ENCODE measurements around the gene TMEM239.

DNA sequence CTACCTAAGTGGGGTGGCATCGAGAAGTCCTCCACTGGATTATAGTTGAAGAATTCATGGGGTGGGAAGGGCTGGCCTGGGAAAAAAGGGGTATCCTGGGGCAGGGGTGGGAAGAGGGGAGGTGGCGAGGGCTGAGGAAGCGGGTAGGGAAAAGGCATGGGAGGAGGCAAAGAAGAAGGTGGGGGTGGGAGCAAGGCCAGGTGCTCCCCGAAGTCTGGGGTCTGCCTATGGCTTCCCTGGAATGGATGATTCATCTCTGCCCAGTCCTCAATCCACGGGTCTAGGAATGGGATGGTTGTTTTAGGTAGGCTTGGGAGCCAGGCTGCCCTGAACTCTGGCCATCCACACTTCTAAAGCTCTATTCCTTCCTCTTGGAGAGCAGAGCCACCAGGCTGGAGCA lies 19.9 kb downstream of the TMEM239 start:
- TF ChIP-seq RFX5 (IDR thresholded peaks at IDR 0.05; ENCODE audit: borderline replicate concordance, low read depth, low read length) (no peak), KDM4A (IDR thresholded peaks at IDR 0.05; ENCODE audit: low read depth, low read length, severe bottlenecking) (no peak), EZH2 (IDR thresholded peaks at IDR 0.05; ENCODE audit: low read depth, low read length, severe bottlenecking) (no peak)
- TF ChIP-seq, protein P1, sequence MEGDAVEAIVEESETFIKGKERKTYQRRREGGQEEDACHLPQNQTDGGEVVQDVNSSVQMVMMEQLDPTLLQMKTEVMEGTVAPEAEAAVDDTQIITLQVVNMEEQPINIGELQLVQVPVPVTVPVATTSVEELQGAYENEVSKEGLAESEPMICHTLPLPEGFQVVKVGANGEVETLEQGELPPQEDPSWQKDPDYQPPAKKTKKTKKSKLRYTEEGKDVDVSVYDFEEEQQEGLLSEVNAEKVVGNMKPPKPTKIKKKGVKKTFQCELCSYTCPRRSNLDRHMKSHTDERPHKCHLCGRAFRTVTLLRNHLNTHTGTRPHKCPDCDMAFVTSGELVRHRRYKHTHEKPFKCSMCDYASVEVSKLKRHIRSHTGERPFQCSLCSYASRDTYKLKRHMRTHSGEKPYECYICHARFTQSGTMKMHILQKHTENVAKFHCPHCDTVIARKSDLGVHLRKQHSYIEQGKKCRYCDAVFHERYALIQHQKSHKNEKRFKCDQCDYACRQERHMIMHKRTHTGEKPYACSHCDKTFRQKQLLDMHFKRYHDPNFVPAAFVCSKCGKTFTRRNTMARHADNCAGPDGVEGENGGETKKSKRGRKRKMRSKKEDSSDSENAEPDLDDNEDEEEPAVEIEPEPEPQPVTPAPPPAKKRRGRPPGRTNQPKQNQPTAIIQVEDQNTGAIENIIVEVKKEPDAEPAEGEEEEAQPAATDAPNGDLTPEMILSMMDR (IDR thresholded peaks at IDR 0.05; ENCODE audit: control extremely low read depth in 1 of 3, insufficient read depth in 1 of 3, low read depth in 1 of 3, low read length in 3 of 3) = no peak

All from H1 (cell line).